Choroid plexus epithelial cell (primary cell): ENCODE data around the gene TRA2A.

Experiments
- DNase-seq: peaks from one replicate; pipeline ENCODE4 v3.0.0-alpha.2; 2010; ENCODE audit warnings: low read depth
- H3K4me3 ChIP-seq: 2 replicates; pipeline ENCODE4 v1.5.1; 2011; ENCODE audit warnings: low read depth, mild to moderate bottlenecking, control low read depth, low read length, moderate library complexity
- CTCF ChIP-seq: conservative IDR thresholded peaks from 2 replicates; pipeline ENCODE4 v1.5.1; 2011; ENCODE audit warnings: low read depth, mild to moderate bottlenecking, control low read depth, inconsistent platforms, low read length, moderate library complexity

TRA2A gene

GRCh38 chr7:23482686-23483085 is 49.1 kb downstream of the TRA2A start:
- no peak for DNase-seq
- no peak for TF ChIP-seq CTCF
- no peak overlapping the region for H3K4me3 ChIP-seq

GRCh38 chr7:23477962-23478866 is 53.6 kb downstream of the TRA2A start:
- no peak overlapping the region for H3K4me3 ChIP-seq
- no peak for TF ChIP-seq CTCF

GRCh38 chr7:23477157-23477499 is 54.7 kb downstream of the TRA2A start:
- DNase-seq, result no peak
- H3K4me3 ChIP-seq, result no peak overlapping the region
- TF ChIP-seq CTCF, result no peak

More at GRCh38 chr7:23477962-23478866, 53.6 kb downstream of the TRA2A start:
- no peak for DNase-seq

GRCh38 chr7:23476286-23477156 is 55.3 kb downstream of the TRA2A start:
- DNase-seq, result no peak
- TF ChIP-seq CTCF, result no peak
- H3K4me3 ChIP-seq, result no peak overlapping the region

GRCh38 chr7:23475576-23475839 is 56.3 kb downstream of the TRA2A start:
- H3K4me3 ChIP-seq, result no peak overlapping the region
- no peak for TF ChIP-seq CTCF
- no peak for DNase-seq

GRCh38 chr7:23474829-23475575 is 56.8 kb downstream of the TRA2A start:
- peak overlapping the region; percentile 84 for H3K4me3 ChIP-seq
- DNase-seq, result peak; percentile 29
- TF ChIP-seq CTCF, result no peak
